Caco-2 (cell line): Measurements from ENCODE around the gene TMEM171. TPM values are rescaled to one million over a fixed set of nuclear protein-coding genes. Genes with fewer than 3 reads are reported as not detected.
A peak's percentile ranks its signal among the peaks of the same experiment; 100 is the strongest.

Source experiments
- BruUV-seq: library from RNA; stranded (reverse); fragments of 400-500 nt; replicated peaks from 2 replicates; lab custom pipeline; 2021; lab: Mats Ljungman, UMichigan
- CTCF ChIA-PET: fragments of 300-600 bp; sonication (Branson Sonifier 250); formaldehyde crosslinking; loops from one replicate; lab custom pipeline; 2022; ENCODE audit warnings: antibody characterized with exemption; lab: Charles Lee
- POLR2A ChIA-PET: fragments of 300-600 bp; sonication (Branson Sonifier 250); formaldehyde crosslinking; loops from one replicate; lab custom pipeline; 2022; ENCODE audit warnings: antibody characterized with exemption; lab: Charles Lee
- DNase-seq, 2 experiments: peaks; one replicate each; pipeline versions ENCODE4 v3.0.0 to v3.0.0-alpha.2; 2020 to 2022
- H3K27me3 ChIP-seq: replicated peaks from 2 replicates; pipeline ENCODE4 v1.6.0; 2011; ENCODE audit warnings: low read length; ENCODE audit not compliant: control insufficient read depth, insufficient read depth
- H3K36me3 ChIP-seq: 2 replicates; pipeline ENCODE4 v1.5.1; 2011; ENCODE audit warnings: low read length; ENCODE audit not compliant: control insufficient read depth, insufficient read depth
- H3K4me1 ChIP-seq: fragments of 250-450 bp; sonication (Bioruptor Pico); 2 replicates; pipeline ENCODE4 v1.5.1; 2020; ENCODE audit warnings: mild to moderate bottlenecking
- H3K4me3 ChIP-seq: 2 replicates; pipeline ENCODE4 v1.5.1; 2011; ENCODE audit warnings: low read depth, mild to moderate bottlenecking, control low read depth, low read length
- H3K9me3 ChIP-seq: fragments of 250-450 bp; sonication (Bioruptor Pico); 2 replicates; pipeline ENCODE4 v1.5.1; 2020; ENCODE audit warnings: mild to moderate bottlenecking, moderate library complexity
- H3K27ac Mint-ChIP-seq: one replicate; pipeline ENCODE4 v1.8.0; 2022; ENCODE audit warnings: mixed read lengths; ENCODE audit not compliant: unreplicated experiment
- H3K27me3 Mint-ChIP-seq: one replicate; pipeline ENCODE4 v1.8.0; 2022; ENCODE audit warnings: mixed read lengths; ENCODE audit not compliant: insufficient read depth, unreplicated experiment
- H3K36me3 Mint-ChIP-seq: one replicate; pipeline ENCODE4 v1.8.0; 2022; ENCODE audit warnings: mild to moderate bottlenecking, mixed read lengths; ENCODE audit not compliant: insufficient read depth, unreplicated experiment
- H3K4me1 Mint-ChIP-seq: one replicate; pipeline ENCODE4 v1.8.0; 2022; ENCODE audit warnings: low read depth, mixed read lengths; ENCODE audit not compliant: unreplicated experiment
- H3K4me3 Mint-ChIP-seq: one replicate; pipeline ENCODE4 v1.8.0; 2022; ENCODE audit warnings: mild to moderate bottlenecking, moderate library complexity, mixed read lengths; ENCODE audit not compliant: unreplicated experiment
- H3K9me3 Mint-ChIP-seq: one replicate; pipeline ENCODE4 v1.8.0; 2022; ENCODE audit warnings: mixed read lengths; ENCODE audit not compliant: unreplicated experiment
- intact Hi-C: fragments of 100-400 bp; cut with micrococcal nuclease; formaldehyde crosslinking; loops from one replicate; pipeline ENCODE4 v1.10.0; 2022; ENCODE audit not compliant: unreplicated experiment
- total RNA-seq: library from RNA; stranded (reverse); gene quantifications from 2 replicates; pipeline ENCODE4 v1.2.3, GENCODE V29; 2022
- TF ChIP-seq, protein P1 (sequence below), 2 experiments: fragments of 200-600 bp in 1 of 2; IDR thresholded peaks; 1 replicate in 1 of 2; 2 replicates in 1 of 2; pipeline versions ENCODE4 v1.5.1 to v1.8.0; 2011 to 2022; ENCODE audit warnings: antibody characterized with exemption in 1 of 2, control low read depth in 1 of 2, inconsistent platforms in 1 of 2, low read depth in 1 of 2, low read length in 1 of 2, mild to moderate bottlenecking in 1 of 2, moderate library complexity in 1 of 2; ENCODE audit not compliant: insufficient read depth in 1 of 2, severe bottlenecking in 1 of 2, unreplicated experiment in 1 of 2

TMEM171 gene
- total RNA-seq, 1 experiment from 2014 or later: 1.2 TPM

DNA sequence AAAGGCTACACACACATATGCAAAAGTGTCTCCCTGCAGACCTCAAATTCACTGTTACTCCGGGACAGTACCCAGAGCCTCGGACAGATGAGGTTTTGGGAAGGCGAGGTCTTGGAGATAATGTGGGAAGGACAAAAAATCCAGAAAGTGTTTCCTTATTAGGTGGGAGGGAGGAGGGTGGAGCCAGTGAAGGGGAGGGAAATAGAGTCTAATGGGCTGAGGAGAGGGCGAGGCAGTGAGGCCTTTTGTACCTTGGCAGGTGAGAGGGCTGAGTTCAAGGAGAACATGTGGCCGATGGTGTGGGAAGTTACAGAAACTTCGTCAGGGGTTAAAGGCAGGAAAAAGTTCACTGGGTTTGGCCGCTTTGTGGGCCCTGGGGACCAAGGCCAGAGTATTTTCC is 30.5 kb downstream of the TMEM171 start:
- no peak for DNase-seq
- Histone ChIP-seq H3K4me1 (no peaks in the 10 kb centered on the region), H3K4me3 (no peak overlapping the region), H3K9me3 (no peaks in the 10 kb centered on the region), H3K36me3 (no peaks in the 10 kb centered on the region), H3K27me3 (no peaks in the 10 kb centered on the region)
- intact Hi-C loops: loop anchor here (5.0 kb wide), 1 partner anchor 51 kb away; no protein-coding TSS in a partner anchor
- Mint-ChIP-seq H3K4me3 (no peak overlapping the region), H3K4me1 (peaks cover 7% of the 10 kb centered on the region), H3K27me3 (no peaks in the 10 kb centered on the region), H3K27ac (no peak overlapping the region), H3K36me3 (no peaks in the 10 kb centered on the region), H3K9me3 (no peaks in the 10 kb centered on the region)
- BruUV-seq: no TSS peak
- POLR2A ChIA-PET: no interaction called here
- TF ChIP-seq, protein P1, sequence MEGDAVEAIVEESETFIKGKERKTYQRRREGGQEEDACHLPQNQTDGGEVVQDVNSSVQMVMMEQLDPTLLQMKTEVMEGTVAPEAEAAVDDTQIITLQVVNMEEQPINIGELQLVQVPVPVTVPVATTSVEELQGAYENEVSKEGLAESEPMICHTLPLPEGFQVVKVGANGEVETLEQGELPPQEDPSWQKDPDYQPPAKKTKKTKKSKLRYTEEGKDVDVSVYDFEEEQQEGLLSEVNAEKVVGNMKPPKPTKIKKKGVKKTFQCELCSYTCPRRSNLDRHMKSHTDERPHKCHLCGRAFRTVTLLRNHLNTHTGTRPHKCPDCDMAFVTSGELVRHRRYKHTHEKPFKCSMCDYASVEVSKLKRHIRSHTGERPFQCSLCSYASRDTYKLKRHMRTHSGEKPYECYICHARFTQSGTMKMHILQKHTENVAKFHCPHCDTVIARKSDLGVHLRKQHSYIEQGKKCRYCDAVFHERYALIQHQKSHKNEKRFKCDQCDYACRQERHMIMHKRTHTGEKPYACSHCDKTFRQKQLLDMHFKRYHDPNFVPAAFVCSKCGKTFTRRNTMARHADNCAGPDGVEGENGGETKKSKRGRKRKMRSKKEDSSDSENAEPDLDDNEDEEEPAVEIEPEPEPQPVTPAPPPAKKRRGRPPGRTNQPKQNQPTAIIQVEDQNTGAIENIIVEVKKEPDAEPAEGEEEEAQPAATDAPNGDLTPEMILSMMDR (IDR thresholded peaks at IDR 0.05; ENCODE audit: insufficient read depth in 1 of 2, low read depth in 1 of 2, low read length in 1 of 2, severe bottlenecking in 1 of 2, unreplicated experiment in 1 of 2): no peak
- CTCF ChIA-PET: no interaction called here

DNA sequence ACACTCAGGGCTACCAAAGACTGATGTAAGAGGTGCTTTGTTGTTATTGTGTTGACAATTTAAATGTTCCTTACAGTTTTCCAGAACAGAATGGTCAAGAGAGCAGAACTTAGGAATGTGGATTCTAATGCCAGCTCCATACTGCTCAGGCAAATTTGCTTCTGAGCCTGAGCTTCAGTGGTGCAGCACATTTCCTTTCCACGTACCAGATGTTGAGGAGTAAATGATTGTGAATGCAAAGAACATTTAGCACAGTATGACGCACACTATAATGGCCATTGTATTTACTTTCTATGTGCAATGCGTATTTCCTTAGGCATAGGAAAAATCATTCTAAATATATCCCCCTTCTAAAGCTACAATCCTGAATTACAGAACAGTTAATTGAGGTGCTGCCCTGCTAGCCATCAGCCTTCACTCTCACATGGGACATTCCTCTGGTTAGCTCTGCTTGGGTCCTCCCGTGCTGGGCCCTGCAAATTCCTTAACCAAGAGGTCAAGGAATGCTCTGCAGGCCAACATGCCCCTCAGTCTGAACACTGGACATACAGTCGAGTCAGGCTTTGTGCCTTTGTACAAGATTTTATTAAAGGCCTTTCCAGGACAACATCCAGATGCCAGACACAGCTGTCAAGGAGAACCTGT is 31.5 kb downstream of the TMEM171 start:
- no peaks in the 10 kb centered on the region for H3K9me3 Mint-ChIP-seq
- no peak overlapping the region for H3K4me3 Mint-ChIP-seq
- no peaks in the 10 kb centered on the region for H3K36me3 ChIP-seq
- TF ChIP-seq, protein P1 (IDR thresholded peaks at IDR 0.05; ENCODE audit: insufficient read depth in 1 of 2, low read depth in 1 of 2, low read length in 1 of 2, severe bottlenecking in 1 of 2, unreplicated experiment in 1 of 2): no peak
- H3K27ac Mint-ChIP-seq: no peak overlapping the region
- ChIA-PET CTCF (interaction anchor here (1.3 to 1.4 kb wide), 2 partner anchors 51 to 53 kb away, joined by 3 to 4 read pairs; no protein-coding TSS in a partner anchor), POLR2A (no interaction called here)
- intact Hi-C loops: loop anchor here (5.0 kb wide), 1 partner anchor 50 kb away; no protein-coding TSS in a partner anchor
- no peak overlapping the region for H3K4me3 ChIP-seq
- peaks cover 7% of the 10 kb centered on the region for H3K4me1 Mint-ChIP-seq
- no TSS peak for BruUV-seq
- no peak for DNase-seq
- no peaks in the 10 kb centered on the region for H3K36me3 Mint-ChIP-seq
- H3K27me3 Mint-ChIP-seq: no peaks in the 10 kb centered on the region
- H3K4me1 ChIP-seq: no peaks in the 10 kb centered on the region
- H3K9me3 ChIP-seq: no peaks in the 10 kb centered on the region
- H3K27me3 ChIP-seq: no peaks in the 10 kb centered on the region

DNA sequence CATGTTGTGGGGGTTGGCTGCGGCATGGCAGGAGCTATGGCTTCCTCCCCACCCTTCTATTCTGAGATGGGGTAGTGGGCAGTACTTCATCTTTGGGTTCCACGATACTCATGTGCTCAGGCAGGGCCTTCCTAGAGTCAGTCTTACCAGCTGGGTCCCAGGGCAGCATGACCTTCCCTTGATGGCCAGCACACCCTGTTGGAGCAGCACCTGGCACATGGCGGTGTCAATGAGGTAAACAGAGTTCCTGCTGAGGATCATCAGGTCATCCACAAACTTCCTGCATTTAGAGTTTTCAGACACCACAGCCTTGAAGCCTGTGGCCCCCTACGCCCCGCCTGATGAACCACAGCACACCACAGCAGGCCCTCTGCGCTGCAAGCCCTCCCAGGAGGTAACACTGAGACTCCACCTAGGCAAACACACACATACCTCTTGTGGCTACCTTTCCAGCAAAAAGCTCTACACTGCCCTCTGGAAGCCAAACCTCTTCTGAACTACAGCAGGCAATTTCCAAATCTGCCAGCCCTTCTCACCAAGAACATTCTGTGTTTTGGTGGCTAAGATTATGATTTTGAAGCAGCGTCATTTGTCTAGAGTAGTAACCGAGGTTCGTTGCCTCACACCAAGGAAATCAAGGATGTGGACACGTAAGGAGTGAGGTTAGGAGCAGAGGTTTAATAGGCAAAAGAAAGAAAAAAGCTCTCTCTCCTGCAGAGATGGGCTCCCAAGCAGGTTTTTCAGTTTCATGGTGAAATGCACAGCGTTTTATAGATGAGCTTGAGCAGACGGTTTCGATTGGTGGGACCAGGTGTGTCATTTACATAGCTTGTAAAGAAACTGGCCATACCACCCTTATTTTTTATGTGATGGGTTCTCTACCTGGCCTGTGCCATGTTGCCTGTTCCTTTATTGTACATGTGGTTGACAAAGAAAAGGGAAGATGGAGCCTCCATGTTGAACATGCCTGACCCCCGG is 32.3 kb downstream of the TMEM171 start:
- H3K9me3 ChIP-seq: no peaks in the 10 kb centered on the region
- no peak overlapping the region for H3K4me3 Mint-ChIP-seq
- H3K36me3 ChIP-seq: no peaks in the 10 kb centered on the region
- H3K9me3 Mint-ChIP-seq: no peaks in the 10 kb centered on the region
- H3K4me1 ChIP-seq: no peaks in the 10 kb centered on the region
- TF ChIP-seq, protein P1 (IDR thresholded peaks at IDR 0.05; ENCODE audit: insufficient read depth in 1 of 2, low read depth in 1 of 2, low read length in 1 of 2, severe bottlenecking in 1 of 2, unreplicated experiment in 1 of 2): peak; percentile 20 to 27
- H3K4me3 ChIP-seq: no peak overlapping the region
- H3K36me3 Mint-ChIP-seq: no peaks in the 10 kb centered on the region
- no peaks in the 10 kb centered on the region for H3K27me3 ChIP-seq
- ChIA-PET CTCF (interaction anchor here (0.7 to 1.4 kb wide), 4 partner anchors 49 to 70 kb away, joined by 3 to 6 read pairs (median 4); no protein-coding TSS in a partner anchor), POLR2A (no interaction called here)
- H3K27me3 Mint-ChIP-seq: no peaks in the 10 kb centered on the region
- intact Hi-C loops: loop anchor here (5.0 kb wide), 1 partner anchor 50 kb away; no protein-coding TSS in a partner anchor
- no peak overlapping the region for H3K27ac Mint-ChIP-seq
- BruUV-seq: no TSS peak
- DNase-seq: peak in 1 of 2 experiments; percentile 30
- peaks cover 7% of the 10 kb centered on the region for H3K4me1 Mint-ChIP-seq
